NCI-H774 (cell line): Measurements from ENCODE around the gene GHRL.

Source experiments
- DNase-seq: peaks from one replicate; lab custom pipeline; 2025; lab: John Stamatoyannopoulos, UW

GHRL gene

DNA sequence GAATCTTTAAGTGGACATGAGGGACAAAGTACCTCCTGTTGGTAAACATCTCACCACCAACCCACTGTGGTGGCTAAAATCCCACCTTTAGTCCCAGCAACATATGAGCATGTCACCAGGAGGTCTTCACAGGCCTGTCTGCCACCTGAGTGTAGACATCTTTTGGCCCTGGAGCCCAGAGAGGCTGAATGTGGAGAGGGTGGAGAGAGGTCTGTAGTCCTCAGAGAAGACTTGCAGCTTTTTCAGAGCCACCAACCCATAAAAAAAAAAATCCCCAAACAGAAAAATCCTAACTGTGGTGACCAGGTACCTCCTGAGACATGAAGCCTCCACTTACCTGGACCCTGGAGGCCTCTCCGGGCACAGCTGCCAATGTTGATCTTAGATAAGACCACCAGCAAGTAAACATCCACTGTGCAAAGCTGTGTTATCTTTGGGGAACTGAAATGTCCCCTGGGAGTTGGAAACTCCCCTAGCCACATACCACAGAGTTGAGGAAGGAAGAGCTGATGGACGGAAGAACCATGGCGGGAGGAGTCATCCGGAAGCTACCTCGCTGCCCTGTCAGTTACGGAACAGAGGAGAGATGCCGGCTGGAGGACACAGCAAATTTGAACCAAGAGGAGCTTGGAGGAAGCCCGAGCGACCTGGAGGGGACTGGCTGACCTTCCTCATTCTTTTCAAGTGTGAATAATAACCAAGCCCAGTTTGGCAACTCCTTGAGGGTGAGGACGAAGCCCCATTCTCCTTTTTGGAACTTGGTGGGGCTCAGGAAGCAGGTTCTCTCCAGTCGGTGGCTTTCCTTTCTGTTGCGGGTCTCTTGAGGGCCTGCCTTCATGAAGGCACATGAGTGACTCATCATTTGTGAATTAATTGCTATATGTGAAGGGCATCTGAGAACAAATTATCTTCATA lies at the start of gene GHRL:
Gene GHRL (minus strand): TSS at position 443 of the 915 bp plus-strand sequence. CDS start 2,767 bp downstream, outside the sequence.
- DNase-seq: no peak

DNA sequence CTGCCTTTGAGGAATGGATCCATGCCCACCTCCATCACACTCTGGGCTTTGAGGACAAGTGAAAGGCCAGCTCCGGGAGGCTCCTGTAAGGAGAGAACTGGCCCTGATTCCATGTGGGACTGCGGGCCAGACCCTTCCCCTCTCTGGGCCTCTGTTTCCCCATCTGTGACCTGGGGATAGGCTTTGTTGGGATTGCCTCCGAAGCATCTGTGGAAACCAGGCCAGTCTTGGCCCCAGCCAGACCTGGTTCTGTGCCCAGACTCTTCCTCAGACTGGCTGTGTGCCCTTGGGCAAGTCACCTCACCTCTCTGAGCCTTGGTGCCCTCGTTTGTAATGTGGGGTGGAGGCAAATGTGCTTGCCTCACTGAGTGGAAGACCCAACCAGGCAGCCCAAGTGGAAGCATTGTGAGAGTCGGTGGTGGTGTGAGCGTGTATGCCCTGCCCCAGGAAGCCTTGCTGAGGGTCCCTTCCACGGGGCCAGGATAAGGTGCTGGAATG lies 49.2 kb upstream of the GHRL start:
- DNase-seq: no peak

- DNase-seq: no peak
Measured at GRCh38 chr3:10340476-10340875, 47.7 kb upstream of the GHRL start.

DNA sequence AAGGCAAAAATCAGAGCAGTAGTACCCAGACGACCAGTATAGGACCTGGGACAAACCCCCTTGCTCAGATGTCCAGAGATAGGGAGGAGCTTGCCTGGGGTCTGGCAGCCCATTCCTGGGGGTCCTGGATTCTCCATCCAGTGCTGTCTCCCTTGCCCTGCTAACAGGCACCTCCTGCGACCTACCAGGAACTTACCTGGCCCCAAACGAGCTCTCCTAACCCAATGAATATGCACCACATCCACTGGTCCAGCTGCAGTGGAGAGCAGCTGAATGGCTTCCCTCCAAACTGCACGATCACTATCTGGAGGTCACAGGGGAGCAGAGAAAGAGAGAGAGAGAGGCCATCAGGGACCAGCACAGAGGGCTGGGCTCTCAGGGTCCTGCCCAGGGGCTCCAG lies 47.3 kb upstream of the GHRL start:
- DNase-seq: no peak

GRCh38 chr3:10339376-10339955 lies 46.7 kb upstream of the GHRL start:
- no peak for DNase-seq

DNA sequence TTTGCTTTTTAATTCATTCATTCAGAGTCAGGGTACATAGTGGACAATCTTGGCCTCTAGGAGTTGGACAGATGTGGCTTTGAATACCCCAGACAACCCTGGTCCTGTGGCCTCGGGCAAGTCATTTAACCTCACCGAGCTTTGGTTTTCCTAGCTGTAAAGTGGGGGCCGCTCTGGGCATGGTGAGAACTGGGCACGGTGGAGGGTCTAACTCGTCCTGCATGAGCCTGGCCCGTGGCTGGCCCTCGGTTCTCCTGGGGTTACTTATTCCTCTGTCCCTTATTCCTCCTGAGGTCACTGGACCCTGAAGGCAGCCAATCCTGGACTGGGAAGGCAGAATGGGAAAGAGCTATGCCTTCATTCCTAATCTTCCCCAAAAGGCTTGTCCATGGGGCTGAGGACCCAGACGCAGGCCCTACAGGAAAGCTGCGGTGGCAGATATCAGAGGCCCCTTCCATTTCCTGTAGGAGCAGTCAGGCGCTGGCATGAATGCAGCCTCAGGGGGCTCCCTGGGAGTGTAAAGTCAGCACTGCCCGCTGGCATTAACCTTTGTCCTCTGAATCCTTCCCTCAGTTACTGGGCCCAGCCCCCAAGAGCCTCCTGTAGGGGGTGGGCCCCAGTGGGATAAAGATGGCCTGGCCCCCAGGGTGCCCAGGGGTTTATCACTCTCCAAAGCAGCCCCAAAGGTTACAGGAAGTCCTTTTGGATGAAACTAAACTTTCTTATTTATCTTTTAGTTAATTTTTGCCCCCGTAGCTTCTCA lies 46.0 kb upstream of the GHRL start:
- no peak for DNase-seq

DNA sequence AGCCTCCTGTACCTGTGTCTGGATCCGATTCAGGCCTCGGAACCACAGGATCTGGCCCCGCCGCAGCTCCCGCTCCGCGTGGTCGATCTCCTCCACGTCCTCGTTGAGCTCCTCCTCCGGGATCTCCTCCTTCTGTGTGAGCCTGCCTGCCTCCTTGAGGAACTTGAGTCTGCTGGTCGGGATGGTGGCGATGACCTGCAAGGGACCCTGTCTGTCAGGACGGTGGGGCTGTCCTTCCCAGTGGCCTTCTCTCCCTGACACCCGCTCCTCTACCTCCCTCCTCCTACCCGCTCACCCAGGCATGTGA lies 45.4 kb upstream of the GHRL start:
- DNase-seq: no peak

DNA sequence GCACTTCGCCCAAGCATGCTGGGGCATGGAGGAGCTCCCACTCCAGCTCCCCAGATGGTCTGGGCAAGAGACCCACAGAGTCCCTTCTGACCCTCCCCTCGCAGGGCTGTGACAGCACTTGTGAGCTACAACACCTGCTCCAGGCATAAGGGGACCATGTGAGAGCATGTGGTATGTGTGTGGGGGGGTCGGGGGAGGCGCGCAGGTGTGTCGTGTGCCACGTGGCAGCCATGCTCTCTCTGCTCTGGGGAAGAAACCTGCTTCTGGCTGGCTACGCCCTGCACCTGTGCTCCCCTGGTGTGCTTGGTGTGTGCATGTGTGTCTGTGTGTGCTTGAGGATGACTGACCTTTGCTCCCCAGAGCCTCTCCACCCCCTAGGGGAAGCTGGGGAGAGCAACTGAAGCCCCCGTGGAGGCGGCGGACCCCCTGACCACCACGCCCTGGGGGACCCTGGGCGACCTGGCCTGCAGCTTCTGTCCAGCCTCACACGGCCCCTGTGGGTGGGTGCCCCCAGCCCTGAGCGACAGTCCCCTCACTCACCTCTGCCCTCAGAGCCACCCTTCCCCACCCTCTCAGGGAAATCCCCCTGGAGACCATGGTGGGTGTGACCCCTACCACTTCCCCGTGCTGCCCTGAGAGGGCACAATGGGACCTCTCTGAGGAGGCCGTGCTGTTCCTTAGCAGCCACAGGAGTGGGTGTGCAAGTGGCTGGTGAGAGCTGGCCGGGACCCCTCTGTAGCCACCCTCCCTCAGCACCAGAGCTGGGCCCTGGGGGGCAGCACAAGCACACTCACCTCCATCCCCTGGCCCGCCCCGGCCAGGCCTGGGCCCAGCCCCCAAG lies 44.8 kb upstream of the GHRL start:
- no peak for DNase-seq

DNA sequence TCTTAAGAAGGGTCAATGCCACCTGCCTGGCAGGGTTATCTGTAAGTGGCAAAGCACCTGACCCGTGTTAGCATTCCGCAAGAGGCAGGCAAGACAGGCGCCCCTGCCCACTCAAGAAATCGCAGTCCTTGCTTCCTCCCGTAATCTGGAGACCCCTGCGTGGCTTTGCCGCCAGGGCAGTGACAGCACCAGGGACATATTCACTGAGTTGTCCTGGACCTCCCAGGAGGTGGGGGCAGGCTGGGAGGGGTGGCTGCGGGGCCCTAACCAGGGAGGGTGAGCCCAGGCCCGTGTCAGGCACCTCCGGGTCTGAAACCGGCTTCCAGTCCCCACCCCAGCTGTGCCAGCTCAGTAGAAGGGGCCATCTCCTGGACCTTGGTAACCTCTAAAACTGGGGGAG lies 44.0 kb upstream of the GHRL start:
- DNase-seq: no peak

DNA sequence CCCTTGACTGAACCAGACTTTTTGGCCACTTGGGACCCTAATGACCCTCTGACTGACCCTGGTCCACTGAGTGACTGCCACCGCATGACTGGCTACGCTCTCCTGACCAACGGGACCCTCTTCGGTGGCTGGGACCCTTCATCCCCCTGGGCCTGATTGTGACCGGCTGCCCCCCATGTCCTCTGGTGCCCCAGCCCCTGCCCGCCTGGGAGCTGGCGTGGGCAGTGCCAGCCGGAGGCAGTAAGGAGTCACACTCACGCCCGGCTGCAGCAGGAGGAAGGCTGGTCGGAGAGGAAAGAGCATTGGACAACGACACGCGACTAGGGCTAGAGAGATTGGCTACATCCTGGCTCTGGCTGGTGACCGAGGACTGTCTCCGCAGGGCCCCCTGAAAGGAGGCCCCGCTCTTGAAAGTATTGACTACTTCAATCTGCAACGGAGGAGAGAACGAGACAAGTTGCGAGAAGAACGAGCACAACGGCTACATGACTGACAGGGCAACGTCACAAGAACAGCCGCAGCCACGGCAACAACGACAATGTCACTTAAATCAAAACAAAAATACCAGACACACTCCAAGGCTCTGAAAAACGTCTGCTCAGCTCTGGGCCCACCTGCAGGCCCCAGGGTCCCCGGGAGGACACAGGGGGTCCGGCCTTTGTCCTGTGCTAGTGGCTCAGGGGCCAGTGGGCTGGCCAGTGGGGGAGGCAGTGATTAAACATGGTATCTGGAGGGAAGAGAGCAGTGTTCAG lies 43.3 kb upstream of the GHRL start:
- no peak for DNase-seq

DNA sequence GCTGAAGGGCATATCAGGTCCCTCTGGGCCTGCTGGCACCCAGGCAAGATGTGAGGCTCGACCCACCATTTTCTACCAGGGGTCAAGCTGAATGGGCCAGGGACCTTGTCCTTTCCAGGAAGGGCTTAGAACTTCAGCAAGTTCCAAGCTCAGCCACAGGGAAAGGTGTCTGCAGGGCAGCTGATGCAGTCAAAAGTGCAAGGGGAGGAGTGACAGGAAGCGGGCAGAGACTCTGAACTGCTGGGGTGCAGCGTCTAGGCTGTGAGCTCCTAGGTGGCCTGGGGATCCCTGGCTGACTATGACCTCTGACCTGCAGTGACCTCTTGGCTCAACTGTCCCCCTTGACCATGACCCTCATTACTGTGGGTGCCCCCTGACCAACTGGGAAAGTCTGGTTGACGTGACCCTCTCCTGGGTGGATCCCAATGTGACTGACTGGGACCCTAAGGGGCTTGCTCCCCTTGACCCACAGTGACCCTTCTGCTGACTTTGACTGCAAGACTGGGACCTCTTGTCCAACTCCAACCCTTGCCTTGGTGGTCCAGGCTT lies 42.5 kb upstream of the GHRL start:
- DNase-seq: no peak

GRCh38 chr3:10334459-10334858 lies 41.7 kb upstream of the GHRL start:
- DNase-seq: no peak

GRCh38 chr3:10334042-10334441 lies 41.3 kb upstream of the GHRL start:
- DNase-seq: no peak

- DNase-seq: no peak
Measured at GRCh38 chr3:10333349-10333650, 40.6 kb upstream of the GHRL start.

DNA sequence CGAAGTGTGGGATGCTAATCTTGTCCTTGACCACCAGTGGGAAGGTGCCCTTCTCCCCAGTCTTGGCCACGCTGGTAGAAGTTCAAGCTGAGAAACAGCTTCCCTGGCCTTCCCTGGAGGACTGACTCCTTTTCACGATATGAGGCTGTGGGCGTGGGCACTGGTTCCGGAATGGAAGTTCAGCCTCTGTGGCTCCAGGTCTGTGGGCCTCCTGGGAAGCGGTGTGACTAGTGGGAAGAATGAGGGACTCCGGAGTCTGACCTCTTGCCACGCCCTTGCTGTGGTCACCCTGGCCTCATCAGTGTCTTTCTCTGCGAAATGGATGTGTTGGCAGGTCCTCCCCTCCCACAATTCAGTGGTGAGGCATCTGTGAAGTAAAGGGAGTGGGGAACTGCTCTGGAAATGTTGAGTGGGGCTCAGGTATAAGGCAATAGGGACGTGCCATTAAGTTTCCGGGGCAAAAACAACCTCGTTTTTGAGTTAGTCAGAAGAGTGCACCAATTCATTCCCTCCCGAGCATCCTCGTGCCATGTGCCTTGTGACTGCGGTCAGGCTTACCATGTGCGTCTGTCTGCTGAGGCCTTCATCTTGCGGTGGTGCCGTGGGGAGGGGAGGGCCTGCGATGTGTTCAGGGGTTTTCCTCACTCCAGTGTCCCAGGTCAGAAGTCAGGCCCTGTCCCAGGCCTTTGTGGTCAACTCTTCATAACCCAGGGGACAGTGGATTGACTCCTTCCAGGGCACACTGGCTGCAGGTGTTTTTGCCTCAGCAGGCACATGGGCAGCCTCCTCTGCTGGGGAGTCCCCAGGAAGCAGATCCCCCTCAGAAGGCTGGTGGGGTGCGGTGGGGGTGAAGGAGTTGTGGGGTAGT lies 40.0 kb upstream of the GHRL start:
- no peak for DNase-seq

- DNase-seq: no peak
Measured at GRCh38 chr3:10331320-10331719, 38.6 kb upstream of the GHRL start.

- DNase-seq: no peak
Measured at GRCh38 chr3:10330319-10330718, 37.6 kb upstream of the GHRL start.

DNA sequence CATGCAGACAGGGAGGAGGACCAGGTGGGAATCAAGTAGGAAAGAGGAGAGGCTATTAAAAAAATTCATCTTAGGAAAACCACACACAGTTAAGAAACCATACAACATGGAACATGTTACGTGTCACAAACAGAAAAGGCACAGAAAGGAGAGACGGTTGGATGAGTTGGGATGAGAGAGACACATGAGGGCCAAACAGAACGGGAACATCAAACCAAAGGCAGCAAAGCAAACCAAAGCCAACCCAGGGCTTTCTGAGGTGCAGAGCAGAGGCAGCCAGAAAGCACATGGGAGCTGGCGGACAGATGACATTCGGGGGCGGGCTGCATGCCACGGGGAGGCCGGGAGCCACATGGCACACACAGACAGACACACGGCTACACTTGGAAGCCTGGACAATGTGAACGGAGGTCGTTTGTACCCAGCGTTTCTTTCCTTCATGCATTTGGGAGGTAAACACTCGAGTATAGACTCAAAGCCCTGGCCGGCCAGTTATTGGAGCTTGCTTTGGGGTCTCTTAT lies 36.8 kb upstream of the GHRL start:
- no peak for DNase-seq

- DNase-seq: no peak
Measured at GRCh38 chr3:10328460-10329071, 35.8 kb upstream of the GHRL start.
